ENCODE measurements around the gene ZMIZ1.

- TF ChIP-seq CTCF (IDR thresholded peaks at IDR 0.05) (no peak), POLR2A (IDR thresholded peaks at IDR 0.05) (no peak)
Measured at GRCh38 chr10:79107736-79108264, 39.0 kb downstream of the ZMIZ1 start.

Data from body of pancreas (tissue), 4 donors.